ENCODE data around the gene MKNK2.
"Not testable (repeated sequence)": the region's sequence is repeated elsewhere in the genome, so short reads cannot be mapped to it uniquely, and the experiment has no call there.

The MKNK2 gene

GRCh38 chr19:2035590-2035991, 15.5 kb downstream of the MKNK2 start:
- DNase-seq (ENCODE audit: insufficient read length, low spot score) (no peak), FAIRE-seq (no peak)
- TF ChIP-seq CTCF (IDR thresholded peaks at IDR 0.05; ENCODE audit: insufficient read depth, missing control alignments), result no peak

GRCh38 chr19:2034729-2035589, 16.1 kb downstream of the MKNK2 start:
- no peak for FAIRE-seq
- no peak for TF ChIP-seq CTCF (IDR thresholded peaks at IDR 0.05; ENCODE audit: insufficient read depth, missing control alignments)
- DNase-seq (ENCODE audit: insufficient read length, low spot score), result no peak

- not testable (repeated sequence) for DNase-seq (ENCODE audit: insufficient read length, low spot score); FAIRE-seq
Measured at GRCh38 chr19:2034253-2034652, 16.8 kb downstream of the MKNK2 start.

- FAIRE-seq, result no peak
- TF ChIP-seq CTCF (IDR thresholded peaks at IDR 0.05; ENCODE audit: insufficient read depth, missing control alignments), result no peak
- no peak for DNase-seq (ENCODE audit: insufficient read length, low spot score)
Measured at GRCh38 chr19:2033825-2034159, 17.3 kb downstream of the MKNK2 start.

GRCh38 chr19:2033115-2033824, 17.8 kb downstream of the MKNK2 start:
- DNase-seq (ENCODE audit: insufficient read length, low spot score) (no peak), FAIRE-seq (no peak)
- no peak for TF ChIP-seq CTCF (IDR thresholded peaks at IDR 0.05; ENCODE audit: insufficient read depth, missing control alignments)

DNA sequence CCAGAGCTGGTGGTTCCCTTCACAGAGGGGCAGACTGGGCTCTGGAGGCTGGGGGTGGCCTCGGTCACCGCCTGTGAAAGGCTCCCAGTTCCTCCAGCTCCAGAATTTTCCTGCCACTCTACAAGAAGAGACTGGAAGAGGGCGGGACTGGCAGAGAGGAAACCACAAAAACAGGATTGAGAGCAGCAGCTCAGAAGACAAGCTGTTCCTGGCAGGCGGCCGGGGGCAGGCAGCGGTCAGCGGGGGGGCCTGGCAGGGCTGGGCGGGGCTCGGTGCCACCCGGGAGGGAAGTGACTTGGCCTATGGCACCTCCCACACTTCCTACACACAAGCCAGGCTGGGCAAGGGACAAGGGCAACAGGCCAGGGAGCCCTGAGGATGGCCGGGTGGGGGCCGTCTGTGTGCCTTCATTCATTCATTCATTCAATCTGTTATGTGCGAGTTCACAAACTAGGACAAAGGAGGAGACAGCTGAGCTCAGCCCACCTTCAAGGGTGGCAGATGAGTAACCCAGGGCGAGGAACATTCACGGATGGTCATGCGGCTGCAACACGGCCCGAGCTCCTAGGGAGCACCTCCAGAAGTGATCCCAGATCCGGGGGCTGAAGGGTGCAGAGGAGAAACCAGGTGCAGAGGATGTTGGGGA, 18.6 kb downstream of the MKNK2 start:
- DNase-seq (ENCODE audit: insufficient read length, low spot score) (no peak), FAIRE-seq (no peak)
- no peak for TF ChIP-seq CTCF (IDR thresholded peaks at IDR 0.05; ENCODE audit: insufficient read depth, missing control alignments)

GRCh38 chr19:2027361-2027760, 23.7 kb downstream of the MKNK2 start:
- no peak for FAIRE-seq
- DNase-seq (ENCODE audit: insufficient read length, low spot score), result no peak

More at GRCh38 chr19:2027361-2027760, 23.7 kb downstream of the MKNK2 start:
- TF ChIP-seq CTCF (IDR thresholded peaks at IDR 0.05; ENCODE audit: insufficient read depth, missing control alignments), result no peak
